ENCODE measurements around the gene KIAA1755.
"Not testable (repeated sequence)": the region's sequence is repeated elsewhere in the genome, so short reads cannot be mapped to it uniquely, and the experiment has no call there.

The KIAA1755 gene

DNA sequence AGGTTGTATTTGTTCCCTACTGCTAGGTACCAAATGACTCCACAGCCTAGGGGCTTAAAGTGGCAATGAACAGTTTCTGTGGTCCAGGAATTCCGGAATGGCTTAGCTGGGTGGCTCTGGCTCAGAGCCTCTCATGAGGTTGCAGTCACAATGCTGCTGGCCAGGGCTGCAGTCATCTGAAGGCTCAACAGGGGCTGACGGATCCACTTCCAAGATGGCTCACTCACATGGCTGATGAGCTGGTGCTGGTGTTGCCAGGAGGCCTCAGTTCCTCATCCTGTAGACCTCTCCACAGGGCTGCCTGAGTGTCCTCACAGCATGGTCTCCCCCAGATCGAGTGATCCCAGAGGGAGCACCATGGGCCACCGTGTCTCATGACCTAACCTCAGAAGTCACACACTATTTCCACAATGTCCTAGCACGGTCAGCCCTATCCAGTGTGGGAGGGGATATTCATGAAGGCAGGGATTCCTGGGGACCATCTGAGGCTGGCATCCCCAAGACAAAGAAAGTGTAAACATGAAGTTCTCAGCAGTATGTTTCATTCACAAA lies 24.4 kb upstream of the KIAA1755 start:
- Histone ChIP-seq H3K9me3 (ENCODE audit: control insufficient read depth in 1 of 2, low read length in 2 of 2) (no peaks in the 10 kb centered on the region), H3K27me3 (ENCODE audit: low read depth, low read length) (no peaks in the 10 kb centered on the region), H3K36me3 (ENCODE audit: control insufficient read depth in 1 of 2, insufficient read depth in 2 of 2, low read length in 2 of 2) (no peaks in the 10 kb centered on the region), H3K4me1 (ENCODE audit: control insufficient read depth in 1 of 2, insufficient read depth in 2 of 2, low read length in 2 of 2) (peaks cover 0 to 16% of the 10 kb centered on the region in 2 donors), H3K27ac (ENCODE audit: low read length) (no peak overlapping the region), H3K4me3 (ENCODE audit: low read depth in 1 of 2, low read length in 2 of 2) (no peak overlapping the region)

DNA sequence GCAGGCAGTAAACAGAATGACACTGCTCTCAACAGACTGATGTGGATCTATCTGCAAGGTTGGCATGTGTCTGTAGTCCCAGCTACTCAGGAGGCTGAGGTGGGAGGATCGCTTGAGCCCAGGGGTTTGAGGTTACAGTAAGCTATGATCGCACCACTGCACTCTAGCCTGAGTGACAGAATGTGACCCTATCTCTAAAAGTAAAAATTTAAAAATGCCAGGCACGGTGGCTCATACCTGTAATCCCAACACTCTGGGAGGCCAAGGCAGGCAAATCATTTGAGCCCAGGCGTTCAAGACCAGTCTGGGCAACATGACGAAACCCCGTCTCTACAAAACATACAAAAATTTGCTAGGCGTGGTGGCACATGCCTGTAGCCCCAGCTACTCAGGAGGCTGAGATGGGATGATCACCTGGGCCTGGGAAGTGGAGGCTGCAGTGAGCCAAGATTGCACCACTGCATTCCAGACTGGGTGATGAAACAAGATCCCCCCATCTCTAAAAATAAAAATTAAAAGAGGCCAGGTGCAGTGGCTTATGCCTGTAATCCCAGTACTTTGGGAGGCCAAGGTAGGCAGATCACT lies 23.6 kb upstream of the KIAA1755 start:
- H3K9me3 ChIP-seq (ENCODE audit: control insufficient read depth in 1 of 2, low read length in 2 of 2); H3K27me3 ChIP-seq (ENCODE audit: low read depth, low read length); H3K36me3 ChIP-seq (ENCODE audit: control insufficient read depth in 1 of 2, insufficient read depth in 2 of 2, low read length in 2 of 2); H3K4me3 ChIP-seq (ENCODE audit: low read depth in 1 of 2, low read length in 2 of 2); H3K27ac ChIP-seq (ENCODE audit: low read length): not testable (repeated sequence)
- peaks cover 0 to 21% of the 10 kb centered on the region in 2 donors for H3K4me1 ChIP-seq (ENCODE audit: control insufficient read depth in 1 of 2, insufficient read depth in 2 of 2, low read length in 2 of 2)

DNA sequence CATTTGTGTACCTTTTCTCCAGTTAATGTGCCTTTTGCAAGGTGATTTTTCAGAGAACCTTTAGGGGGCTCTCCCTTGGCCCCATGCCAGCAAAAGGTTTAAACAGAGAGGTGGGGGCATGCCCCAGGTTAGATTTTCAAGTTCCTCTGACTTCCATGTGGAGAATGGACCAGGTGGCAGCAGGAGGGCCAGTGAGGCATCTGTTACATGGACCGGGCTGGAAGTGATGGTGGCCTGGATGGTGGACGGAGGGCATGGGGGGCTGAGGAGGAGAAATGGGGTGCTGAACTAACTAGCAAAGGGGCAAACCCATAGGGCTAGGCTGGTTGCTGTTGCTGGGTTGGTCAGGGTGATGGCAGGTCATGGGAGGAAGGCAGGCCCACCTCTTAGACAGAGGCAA lies 22.7 kb upstream of the KIAA1755 start:
- Histone ChIP-seq H3K27ac (ENCODE audit: low read length) (no peak overlapping the region), H3K4me3 (ENCODE audit: low read depth in 1 of 2, low read length in 2 of 2) (no peak overlapping the region), H3K4me1 (ENCODE audit: control insufficient read depth in 1 of 2, insufficient read depth in 2 of 2, low read length in 2 of 2) (peaks cover 0 to 21% of the 10 kb centered on the region in 2 donors), H3K27me3 (ENCODE audit: low read depth, low read length) (no peaks in the 10 kb centered on the region), H3K36me3 (ENCODE audit: control insufficient read depth in 1 of 2, insufficient read depth in 2 of 2, low read length in 2 of 2) (no peaks in the 10 kb centered on the region), H3K9me3 (ENCODE audit: control insufficient read depth in 1 of 2, low read length in 2 of 2) (no peaks in the 10 kb centered on the region)

DNA sequence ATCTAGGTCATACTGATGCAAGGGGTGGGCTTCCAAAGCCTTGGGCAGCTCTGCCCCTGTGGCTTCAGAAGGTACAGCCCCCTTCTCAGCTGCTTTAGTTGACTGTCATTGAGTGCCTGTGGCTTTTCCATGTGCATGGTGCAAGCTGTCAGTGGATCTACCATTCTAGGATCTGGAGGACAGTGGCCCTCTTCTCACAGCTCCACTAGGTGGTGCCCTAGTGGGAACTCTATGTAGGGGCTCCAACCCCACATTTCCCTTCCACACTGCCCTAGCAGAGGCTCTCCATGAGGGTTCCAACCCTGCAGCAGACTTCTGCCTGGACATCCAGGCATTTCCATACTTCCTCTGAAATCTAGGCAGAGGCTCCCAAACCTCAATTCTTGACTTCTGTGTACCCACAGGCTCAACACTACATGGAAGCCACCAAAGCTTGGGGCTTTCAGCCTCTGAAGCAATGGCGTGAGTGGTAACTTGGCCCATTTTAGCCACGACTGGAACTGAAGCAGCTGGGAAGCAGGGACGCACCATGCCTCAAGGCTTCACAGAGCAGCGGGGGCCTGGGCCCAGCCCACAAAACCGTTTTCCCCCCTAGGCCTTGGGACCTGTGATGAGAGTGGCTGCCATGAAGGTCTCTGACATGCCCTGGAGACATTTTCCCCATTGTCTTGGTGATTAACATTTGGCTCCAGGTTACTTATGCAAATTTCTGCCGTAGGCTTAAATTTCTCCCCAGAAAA lies 20.8 kb upstream of the KIAA1755 start:
- H3K4me1 ChIP-seq (ENCODE audit: control insufficient read depth in 1 of 2, insufficient read depth in 2 of 2, low read length in 2 of 2); H3K9me3 ChIP-seq (ENCODE audit: control insufficient read depth in 1 of 2, low read length in 2 of 2); H3K27me3 ChIP-seq (ENCODE audit: low read depth, low read length); H3K27ac ChIP-seq (ENCODE audit: low read length); H3K36me3 ChIP-seq (ENCODE audit: control insufficient read depth in 1 of 2, insufficient read depth in 2 of 2, low read length in 2 of 2); H3K4me3 ChIP-seq (ENCODE audit: low read depth in 1 of 2, low read length in 2 of 2): not testable (repeated sequence)

DNA sequence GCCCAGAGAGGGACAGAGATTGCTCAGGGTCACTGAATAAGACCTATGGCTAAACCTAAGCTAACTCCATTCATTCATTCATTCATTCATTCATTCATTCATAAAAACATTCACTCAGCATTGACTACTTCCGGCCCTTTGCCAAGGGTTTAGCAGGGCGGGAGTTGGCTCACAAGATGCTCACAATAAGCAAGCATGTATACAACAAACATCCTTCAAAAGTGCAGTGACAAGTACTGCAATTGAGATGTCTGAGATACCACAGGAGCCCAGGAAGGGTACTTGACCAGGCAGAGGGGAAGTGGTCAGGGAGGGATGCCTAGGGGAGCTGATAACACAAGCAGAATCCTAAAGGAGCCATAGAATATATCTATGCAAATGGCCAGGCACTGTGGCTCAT lies 18.2 kb upstream of the KIAA1755 start:
- Histone ChIP-seq H3K27ac (ENCODE audit: low read length) (no peak overlapping the region), H3K27me3 (ENCODE audit: low read depth, low read length) (no peaks in the 10 kb centered on the region), H3K4me1 (ENCODE audit: control insufficient read depth in 1 of 2, insufficient read depth in 2 of 2, low read length in 2 of 2) (peaks cover 0 to 7% of the 10 kb centered on the region in 2 donors), H3K36me3 (ENCODE audit: control insufficient read depth in 1 of 2, insufficient read depth in 2 of 2, low read length in 2 of 2) (no peaks in the 10 kb centered on the region), H3K9me3 (ENCODE audit: control insufficient read depth in 1 of 2, low read length in 2 of 2) (no peaks in the 10 kb centered on the region), H3K4me3 (ENCODE audit: low read depth in 1 of 2, low read length in 2 of 2) (no peak overlapping the region)

DNA sequence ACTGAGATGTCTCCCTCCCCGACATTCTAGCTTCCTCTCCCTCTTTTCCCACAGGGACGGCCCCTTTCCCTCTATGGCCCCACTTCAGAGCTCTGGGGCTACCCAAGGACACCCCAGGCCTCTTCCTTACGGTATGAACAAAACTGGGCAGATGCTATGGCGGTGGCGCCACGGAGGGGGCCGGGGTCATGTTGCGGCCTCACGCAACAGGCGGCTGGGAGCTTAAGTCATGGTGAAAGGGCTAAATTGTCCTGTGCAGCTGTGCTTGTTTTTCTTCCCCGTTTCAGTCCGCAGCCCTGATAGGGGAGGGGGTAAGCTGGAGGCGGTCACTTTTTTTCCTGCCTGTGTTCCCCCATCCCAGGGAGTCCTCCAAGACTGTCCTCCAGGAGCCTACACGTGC lies 17.6 kb upstream of the KIAA1755 start:
- H3K27me3 ChIP-seq (ENCODE audit: low read depth, low read length): no peaks in the 10 kb centered on the region
- H3K4me1 ChIP-seq (ENCODE audit: control insufficient read depth in 1 of 2, insufficient read depth in 2 of 2, low read length in 2 of 2): peaks cover 0 to 7% of the 10 kb centered on the region in 2 donors
- no peaks in the 10 kb centered on the region for H3K36me3 ChIP-seq (ENCODE audit: control insufficient read depth in 1 of 2, insufficient read depth in 2 of 2, low read length in 2 of 2)
- no peak overlapping the region for H3K27ac ChIP-seq (ENCODE audit: low read length)
- H3K9me3 ChIP-seq (ENCODE audit: control insufficient read depth in 1 of 2, low read length in 2 of 2): no peaks in the 10 kb centered on the region
- no peak overlapping the region for H3K4me3 ChIP-seq (ENCODE audit: low read depth in 1 of 2, low read length in 2 of 2)

DNA sequence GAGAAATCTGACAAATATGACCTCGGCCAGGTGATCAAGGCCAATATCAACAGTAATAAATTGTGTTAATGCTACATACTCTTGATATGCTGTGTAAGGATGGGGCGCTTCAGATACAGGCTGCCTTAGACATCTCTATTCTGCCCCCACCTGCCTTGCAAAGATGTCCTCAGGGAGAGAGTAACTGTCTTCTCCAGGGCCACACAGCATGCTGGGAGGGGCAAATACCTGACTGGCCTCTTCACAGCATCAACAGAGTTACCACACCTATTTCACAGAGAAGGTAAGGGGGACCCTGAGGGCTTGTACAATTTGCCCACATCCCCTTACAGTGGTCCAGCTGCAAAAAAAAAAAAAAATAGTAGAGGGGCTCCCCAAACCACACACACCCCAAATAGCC lies 17.2 kb upstream of the KIAA1755 start:
- Histone ChIP-seq H3K27me3 (ENCODE audit: low read depth, low read length) (no peaks in the 10 kb centered on the region), H3K36me3 (ENCODE audit: control insufficient read depth in 1 of 2, insufficient read depth in 2 of 2, low read length in 2 of 2) (no peaks in the 10 kb centered on the region), H3K4me3 (ENCODE audit: low read depth in 1 of 2, low read length in 2 of 2) (no peak overlapping the region), H3K9me3 (ENCODE audit: control insufficient read depth in 1 of 2, low read length in 2 of 2) (no peaks in the 10 kb centered on the region), H3K4me1 (ENCODE audit: control insufficient read depth in 1 of 2, insufficient read depth in 2 of 2, low read length in 2 of 2) (peaks cover 0 to 7% of the 10 kb centered on the region in 2 donors), H3K27ac (ENCODE audit: low read length) (no peak overlapping the region)

DNA sequence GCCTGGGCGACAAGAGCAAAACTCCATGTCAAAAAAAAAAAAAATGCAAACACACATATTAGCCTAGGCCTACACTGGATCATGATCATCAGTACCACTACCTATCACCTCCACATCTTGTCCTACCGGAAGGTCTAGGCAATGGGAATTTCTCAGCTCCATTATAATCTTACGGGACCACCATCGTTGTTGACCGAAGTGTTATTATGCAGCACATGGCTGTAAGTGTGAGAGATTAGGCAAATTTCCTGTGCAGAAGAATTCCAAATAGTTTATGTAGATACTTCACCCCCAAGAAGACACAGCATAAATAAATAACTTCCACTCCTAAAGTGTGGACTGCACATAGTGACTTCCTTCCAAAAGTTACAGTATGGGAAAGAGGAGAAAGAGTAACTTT lies 16.8 kb upstream of the KIAA1755 start:
- H3K27me3 ChIP-seq (ENCODE audit: low read depth, low read length): no peaks in the 10 kb centered on the region
- H3K4me1 ChIP-seq (ENCODE audit: control insufficient read depth in 1 of 2, insufficient read depth in 2 of 2, low read length in 2 of 2): peaks cover 0 to 7% of the 10 kb centered on the region in 2 donors
- no peak overlapping the region for H3K4me3 ChIP-seq (ENCODE audit: low read depth in 1 of 2, low read length in 2 of 2)
- no peaks in the 10 kb centered on the region for H3K36me3 ChIP-seq (ENCODE audit: control insufficient read depth in 1 of 2, insufficient read depth in 2 of 2, low read length in 2 of 2)
- no peaks in the 10 kb centered on the region for H3K9me3 ChIP-seq (ENCODE audit: control insufficient read depth in 1 of 2, low read length in 2 of 2)
- no peak overlapping the region for H3K27ac ChIP-seq (ENCODE audit: low read length)

DNA sequence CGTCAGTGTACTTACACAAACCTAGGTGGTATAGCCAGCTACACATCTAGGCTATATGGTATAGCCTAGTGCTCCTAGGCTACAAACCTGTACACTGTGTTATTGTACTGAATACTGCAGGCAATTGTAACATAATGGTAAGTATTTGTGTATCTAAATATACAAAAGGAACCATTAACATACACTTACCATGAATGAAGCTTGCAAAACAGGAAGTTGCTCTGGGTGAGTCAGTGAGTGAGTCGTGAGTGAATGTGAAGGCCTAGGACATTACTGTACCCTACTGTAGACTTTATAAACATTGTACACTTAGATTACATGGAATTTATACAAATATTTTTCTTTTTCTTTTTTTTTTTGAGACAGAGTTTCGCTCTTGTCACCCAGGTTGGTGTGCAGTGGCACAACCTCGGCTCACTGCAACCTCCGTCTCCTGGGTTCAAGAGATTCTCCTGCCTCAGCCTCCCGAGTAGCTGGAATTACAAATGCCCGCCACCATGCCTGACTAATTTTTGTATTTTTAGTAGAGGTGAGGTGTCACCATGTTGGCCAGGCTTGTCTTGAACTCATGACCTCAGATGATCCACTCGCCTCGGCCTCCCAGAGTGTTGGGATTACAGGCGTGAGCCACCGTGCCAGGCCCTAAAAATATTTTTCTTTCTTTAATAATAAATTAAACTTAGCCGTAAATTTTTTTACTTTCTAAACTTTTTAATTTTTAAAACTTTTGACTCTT lies 15.4 kb upstream of the KIAA1755 start:
- no peak overlapping the region for H3K4me3 ChIP-seq (ENCODE audit: low read depth in 1 of 2, low read length in 2 of 2)
- H3K27ac ChIP-seq (ENCODE audit: low read length): no peak overlapping the region
- no peaks in the 10 kb centered on the region for H3K36me3 ChIP-seq (ENCODE audit: control insufficient read depth in 1 of 2, insufficient read depth in 2 of 2, low read length in 2 of 2)
- no peaks in the 10 kb centered on the region for H3K9me3 ChIP-seq (ENCODE audit: control insufficient read depth in 1 of 2, low read length in 2 of 2)
- no peaks in the 10 kb centered on the region for H3K27me3 ChIP-seq (ENCODE audit: low read depth, low read length)
- peaks cover 3 to 14% of the 10 kb centered on the region in 2 donors for H3K4me1 ChIP-seq (ENCODE audit: control insufficient read depth in 1 of 2, insufficient read depth in 2 of 2, low read length in 2 of 2)

DNA sequence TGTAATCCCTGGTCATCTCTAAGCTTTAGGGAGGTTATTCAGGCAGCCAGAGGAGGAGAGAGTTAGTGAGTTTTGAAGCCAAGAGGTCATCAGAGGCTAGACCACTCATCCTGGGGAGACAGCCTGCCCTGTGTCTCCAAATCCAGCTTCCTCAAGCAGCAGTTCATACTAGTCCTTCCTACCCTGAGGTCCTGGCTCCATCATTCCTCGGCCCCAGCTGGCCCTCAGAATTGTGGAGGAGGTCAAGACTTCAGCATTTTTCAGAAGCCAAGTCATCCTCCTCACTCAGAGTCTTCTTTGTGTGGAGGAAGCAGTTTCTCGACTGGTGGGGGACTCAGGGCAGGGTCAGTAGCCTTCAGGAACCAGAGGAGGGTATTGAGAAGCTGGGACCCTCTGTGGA lies 12.4 kb upstream of the KIAA1755 start:
- Histone ChIP-seq H3K9me3 (ENCODE audit: control insufficient read depth in 1 of 2, low read length in 2 of 2) (no peaks in the 10 kb centered on the region), H3K4me3 (ENCODE audit: low read depth in 1 of 2, low read length in 2 of 2) (no peak overlapping the region), H3K27me3 (ENCODE audit: low read depth, low read length) (no peaks in the 10 kb centered on the region), H3K36me3 (ENCODE audit: control insufficient read depth in 1 of 2, insufficient read depth in 2 of 2, low read length in 2 of 2) (no peaks in the 10 kb centered on the region), H3K4me1 (ENCODE audit: control insufficient read depth in 1 of 2, insufficient read depth in 2 of 2, low read length in 2 of 2) (peaks cover 8 to 13% of the 10 kb centered on the region in 2 donors), H3K27ac (ENCODE audit: low read length) (no peak overlapping the region)

DNA sequence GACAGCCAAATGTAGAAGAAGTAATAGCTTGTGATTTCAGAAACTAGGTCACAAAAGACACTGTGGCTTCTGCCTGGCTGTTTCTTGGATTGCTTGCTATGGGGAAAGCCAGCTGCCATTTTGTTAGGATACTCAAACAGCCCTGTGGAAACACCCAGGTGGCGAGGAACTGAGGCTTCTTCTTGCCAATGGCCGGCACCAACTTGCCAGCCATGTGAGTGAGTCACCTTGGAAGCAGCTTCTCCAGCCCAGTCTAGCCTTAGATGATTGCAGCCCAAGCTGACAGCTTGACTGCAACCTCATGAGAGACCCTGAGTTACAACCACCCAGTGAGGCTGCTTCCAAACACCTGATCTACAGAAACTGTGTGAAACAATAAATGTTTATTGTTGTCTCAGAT lies 11.9 kb upstream of the KIAA1755 start:
- H3K27me3 ChIP-seq (ENCODE audit: low read depth, low read length): no peaks in the 10 kb centered on the region
- H3K27ac ChIP-seq (ENCODE audit: low read length): no peak overlapping the region
- H3K9me3 ChIP-seq (ENCODE audit: control insufficient read depth in 1 of 2, low read length in 2 of 2): no peaks in the 10 kb centered on the region
- H3K4me3 ChIP-seq (ENCODE audit: low read depth in 1 of 2, low read length in 2 of 2): no peak overlapping the region
- peaks cover 8 to 13% of the 10 kb centered on the region in 2 donors for H3K4me1 ChIP-seq (ENCODE audit: control insufficient read depth in 1 of 2, insufficient read depth in 2 of 2, low read length in 2 of 2)
- H3K36me3 ChIP-seq (ENCODE audit: control insufficient read depth in 1 of 2, insufficient read depth in 2 of 2, low read length in 2 of 2): no peaks in the 10 kb centered on the region

All from muscle layer of duodenum (tissue), 2 donors.